Hematopoietic multipotent progenitor cell treated with erythropoietin and hydrocortisone succinate and interleukin-3 and kit ligand, for 4 days (in vitro differentiated cells): ENCODE results near the gene UBE2V1.
"Not testable (repeated sequence)": the region's sequence is repeated elsewhere in the genome, so short reads cannot be mapped to it uniquely, and the experiment has no call there.

ENCODE experiments used
- DNase-seq: peaks from one replicate; pipeline ENCODE4 v3.0.0-alpha.2; 2015

The UBE2V1 gene

DNA sequence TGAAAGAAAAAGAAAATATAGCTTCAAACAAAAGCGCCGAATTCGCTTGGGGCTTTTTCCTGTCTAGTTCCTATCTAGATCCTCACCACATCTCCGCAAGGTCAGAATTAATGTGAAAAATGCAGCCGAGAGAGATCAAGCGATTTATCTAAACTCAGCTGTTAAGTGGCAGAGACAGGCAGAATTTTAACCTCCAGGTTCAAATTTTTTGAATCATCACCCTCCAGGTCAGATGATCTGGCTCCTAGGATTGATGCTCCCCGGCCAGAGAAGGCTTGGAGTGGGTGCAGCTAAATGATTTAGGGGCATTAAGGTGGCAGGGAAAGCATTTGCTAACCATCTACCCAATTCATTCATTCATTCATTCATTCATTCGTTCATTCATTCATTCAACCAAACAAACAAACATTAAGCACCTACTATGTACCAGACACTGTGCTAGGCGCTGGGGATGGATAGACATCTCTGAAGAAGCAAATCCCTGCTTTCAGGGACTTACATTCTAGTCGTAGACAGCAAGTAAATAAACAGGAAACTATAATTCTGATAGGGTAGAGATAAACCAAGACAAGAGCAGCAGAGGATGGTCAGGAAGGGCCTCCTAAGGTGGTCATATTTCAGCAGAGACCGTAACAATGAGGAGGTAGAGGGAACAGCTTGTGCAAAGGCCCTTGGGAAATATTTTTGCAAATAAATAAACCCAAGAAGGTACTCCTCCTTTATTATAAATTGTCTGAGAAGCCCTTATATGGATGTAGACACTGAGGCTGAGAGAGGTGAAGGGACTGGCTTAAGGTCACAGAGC is 672 bp upstream of the UBE2V1 start:
- peak; percentile 14 for DNase-seq

- no peak for DNase-seq
Measured at GRCh38 chr20:50111829-50112495, 988 bp downstream of the UBE2V1 start.

DNA sequence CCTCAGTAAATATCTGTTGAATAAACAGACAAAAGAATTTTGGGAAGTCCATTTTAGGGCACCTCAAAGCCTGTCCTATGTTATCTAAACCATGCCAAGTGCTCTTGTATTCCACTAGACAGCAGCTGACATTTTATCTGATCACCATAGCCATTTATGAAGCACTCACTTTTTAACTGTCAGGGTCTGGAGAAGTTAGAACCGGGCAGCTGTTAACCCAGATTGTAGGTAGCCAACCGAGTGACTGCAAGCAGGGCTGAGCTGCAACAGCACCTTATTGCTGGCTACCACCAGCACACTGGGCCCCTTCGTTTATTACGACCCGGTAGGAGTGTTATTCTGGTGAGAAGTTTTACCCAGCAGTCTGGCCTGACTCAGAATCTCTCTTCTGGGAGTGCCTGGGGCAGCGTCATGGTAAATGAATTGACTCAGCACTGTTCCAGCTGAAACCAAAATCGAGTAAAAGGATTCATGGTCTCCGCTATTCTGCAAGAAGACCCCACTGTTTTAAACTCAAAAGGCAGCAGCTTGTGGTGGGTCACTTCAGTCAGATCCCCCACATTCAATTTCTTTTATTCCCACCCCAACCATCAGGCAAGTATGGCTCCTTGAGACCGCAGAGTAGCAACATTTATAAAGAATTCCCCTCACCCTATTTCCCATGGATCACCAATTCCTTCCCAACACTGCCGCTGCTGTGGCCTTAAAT is 1.7 kb downstream of the UBE2V1 start:
- peak; percentile 87 for DNase-seq

DNA sequence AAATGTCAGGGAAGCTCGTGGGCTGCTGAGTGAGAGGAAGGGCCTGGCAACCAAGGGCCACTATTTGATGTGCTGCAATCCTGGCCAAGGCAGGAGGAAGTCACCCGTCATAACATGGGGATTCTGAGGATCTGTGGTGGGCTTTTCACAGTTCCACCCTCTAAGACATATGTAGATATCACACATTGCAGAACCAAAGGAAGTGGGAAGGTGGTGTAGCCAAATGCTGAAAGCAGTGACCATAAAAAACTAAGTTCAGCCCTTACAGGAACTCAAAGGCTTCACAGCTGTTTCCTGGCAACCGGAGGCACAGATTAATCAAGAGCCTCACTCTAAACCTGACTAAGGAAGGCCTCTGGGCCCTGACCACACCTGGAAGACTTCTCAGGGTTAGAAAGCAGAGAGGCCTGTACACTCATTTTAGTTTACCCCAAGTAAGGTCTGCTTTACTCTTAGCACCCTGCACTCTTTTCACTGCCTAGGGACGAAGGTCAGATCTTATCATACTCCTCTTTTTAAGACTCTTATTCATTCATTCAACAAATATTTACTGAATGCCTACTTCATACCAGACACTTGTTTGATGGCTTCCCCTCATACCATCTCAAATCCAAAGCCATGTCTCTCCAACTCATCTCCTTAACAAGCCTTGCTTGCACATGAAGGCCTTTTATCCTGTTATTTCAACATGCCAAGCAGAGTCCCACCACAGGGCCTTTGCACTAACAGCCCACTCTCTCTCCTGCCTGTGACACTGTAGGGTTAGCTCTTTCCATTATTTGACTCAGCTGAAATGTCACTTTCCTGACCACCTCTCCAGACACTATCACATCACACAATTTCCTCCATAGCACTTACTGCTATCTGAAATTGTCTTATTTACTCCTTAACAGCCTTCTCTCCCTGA is 2.6 kb downstream of the UBE2V1 start:
- DNase-seq, result peak; percentile 94

DNA sequence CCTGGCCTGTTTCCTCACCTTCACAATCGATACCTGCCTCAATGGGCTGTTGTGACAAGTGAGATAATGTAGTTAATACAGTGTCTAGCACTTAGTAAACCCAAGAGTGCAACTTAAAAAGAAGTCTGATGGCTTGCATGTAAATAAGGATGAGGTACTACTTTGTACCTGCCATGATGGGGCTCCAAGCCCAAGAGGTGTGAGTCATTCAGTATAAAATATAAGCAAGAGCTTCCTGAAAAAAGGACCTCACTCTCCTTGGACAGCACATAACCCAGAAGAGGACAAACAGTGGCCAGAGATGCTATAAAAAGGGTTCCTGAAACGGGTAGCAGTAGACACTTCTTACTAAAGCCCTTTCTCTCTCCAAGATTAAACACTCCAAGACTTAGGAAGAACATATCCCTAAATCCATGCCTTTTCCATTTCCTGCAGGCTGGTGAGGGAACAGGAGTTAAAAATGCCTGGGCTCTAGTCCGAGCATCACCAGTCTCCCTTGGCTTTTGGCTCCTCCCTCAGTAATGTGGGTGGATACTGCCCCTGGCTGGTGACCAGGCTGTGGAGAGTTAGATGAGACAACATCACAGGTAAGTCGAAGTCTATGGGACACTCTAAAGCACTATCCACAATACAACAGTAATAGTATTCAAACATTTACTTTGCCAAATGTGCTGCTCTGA is 4.3 kb downstream of the UBE2V1 start:
- no peak for DNase-seq

GRCh38 chr20:50107796-50108331 is 5.1 kb downstream of the UBE2V1 start:
- DNase-seq, result no peak

DNA sequence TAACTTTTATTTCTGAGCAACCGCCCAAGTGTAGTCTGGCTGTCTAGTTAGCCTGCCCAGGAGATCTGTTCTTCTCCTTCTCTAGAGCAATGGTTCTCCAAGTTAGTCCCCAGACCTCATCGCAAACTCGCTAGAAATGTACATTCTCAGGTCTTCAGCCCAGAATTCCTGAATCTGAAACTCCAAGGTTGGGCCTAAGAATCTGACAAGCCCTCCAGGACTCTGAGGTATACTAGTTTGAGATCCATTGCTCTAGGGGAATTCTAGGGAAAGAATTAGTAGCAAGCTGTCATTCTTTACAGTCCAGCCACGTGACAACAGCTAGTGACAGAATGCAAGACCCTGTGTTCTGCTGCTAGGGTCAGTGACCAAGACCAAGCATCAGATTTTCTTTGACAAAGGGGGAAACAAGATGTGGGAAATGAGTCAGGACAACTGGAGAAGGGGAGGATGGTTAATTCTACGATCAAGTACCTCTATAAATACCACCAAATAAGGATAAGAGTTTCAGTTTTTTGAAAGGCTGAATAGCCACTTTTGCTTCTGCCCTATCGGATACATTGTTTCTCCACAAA is 5.8 kb downstream of the UBE2V1 start:
- no peak for DNase-seq

GRCh38 chr20:50106669-50107068 is 6.3 kb downstream of the UBE2V1 start:
- not testable (repeated sequence) for DNase-seq

- DNase-seq, result peak; percentile 55
Measured at GRCh38 chr20:50103464-50104107, 9.4 kb downstream of the UBE2V1 start.

GRCh38 chr20:50102551-50102950 is 10.4 kb downstream of the UBE2V1 start:
- not testable (repeated sequence) for DNase-seq

DNA sequence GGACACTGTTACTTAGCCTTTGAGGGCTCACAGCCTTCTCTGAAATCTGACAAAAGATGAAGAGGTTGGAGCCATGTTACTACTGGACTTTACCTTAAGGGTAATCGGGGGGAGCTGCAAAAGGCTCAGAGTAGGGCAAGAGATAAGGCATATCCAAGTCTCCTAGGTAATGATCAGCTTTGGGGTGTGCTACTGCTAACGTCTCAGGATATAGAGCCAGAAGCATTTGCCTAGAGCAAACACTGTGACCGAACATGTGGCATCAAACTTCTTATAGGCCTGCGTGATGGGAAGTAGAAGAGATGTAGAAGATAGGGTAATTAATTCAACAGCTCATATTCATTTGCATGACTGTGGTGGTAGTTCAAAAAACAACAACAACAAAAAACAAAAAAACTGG is 11.1 kb downstream of the UBE2V1 start:
- DNase-seq, result no peak

DNA sequence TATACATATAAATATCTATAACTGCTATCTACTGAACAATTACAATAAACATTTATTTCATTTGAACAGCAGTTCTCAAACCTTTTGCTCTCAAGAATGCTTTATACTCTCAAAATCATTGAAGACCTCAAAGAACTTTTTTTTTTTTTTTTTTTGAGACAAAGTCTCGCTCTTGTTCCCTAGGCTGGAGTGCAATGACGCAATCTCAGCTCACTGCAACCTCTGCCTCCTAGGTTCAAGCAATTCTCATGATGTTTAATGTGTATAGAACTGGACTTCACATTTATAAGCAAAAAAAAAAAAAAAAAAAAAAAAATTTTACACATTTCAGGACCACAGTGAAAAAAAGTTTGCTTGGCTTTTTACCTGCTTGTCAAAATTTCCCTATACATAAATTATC is 11.7 kb downstream of the UBE2V1 start:
- no peak for DNase-seq

DNA sequence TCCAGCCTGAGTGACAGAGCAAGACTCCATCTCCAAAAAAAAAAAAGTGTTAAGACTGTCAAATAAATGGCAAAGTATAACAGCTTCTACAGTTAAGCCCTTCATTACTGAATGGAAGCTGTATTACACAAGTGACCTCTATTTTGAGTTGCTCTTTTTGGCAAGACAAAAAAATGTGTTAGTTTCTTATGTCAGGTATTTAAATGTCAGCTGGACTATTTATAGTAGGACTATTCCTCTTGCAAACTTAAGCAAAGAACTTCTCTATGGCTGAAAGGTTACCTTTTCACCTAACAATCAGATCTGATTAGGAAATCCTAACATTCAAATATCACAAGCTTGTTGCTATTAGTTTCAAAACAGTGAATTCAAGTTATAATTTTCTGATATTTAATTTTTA is 12.4 kb downstream of the UBE2V1 start:
- DNase-seq, result no peak

GRCh38 chr20:50099565-50099991 is 13.4 kb downstream of the UBE2V1 start:
- no peak for DNase-seq

DNA sequence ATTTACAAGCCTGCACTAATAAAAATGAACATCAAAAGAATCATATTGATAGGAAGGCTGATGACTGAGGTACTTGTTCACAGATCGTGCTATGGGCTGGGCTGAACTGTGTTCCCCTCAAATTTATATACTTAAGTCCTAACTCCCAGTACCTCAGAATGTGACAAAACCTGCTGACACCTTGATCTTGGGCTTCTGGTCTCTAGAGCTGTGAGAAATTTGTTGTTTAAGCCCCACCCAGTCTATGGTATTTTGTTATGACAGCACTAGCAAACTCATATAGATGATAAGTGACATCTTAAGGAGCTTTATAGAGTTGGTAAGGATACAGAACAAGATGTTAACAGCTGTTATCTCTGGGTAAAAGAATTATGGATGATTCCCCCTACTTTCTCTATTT is 13.8 kb downstream of the UBE2V1 start:
- DNase-seq, result no peak

DNA sequence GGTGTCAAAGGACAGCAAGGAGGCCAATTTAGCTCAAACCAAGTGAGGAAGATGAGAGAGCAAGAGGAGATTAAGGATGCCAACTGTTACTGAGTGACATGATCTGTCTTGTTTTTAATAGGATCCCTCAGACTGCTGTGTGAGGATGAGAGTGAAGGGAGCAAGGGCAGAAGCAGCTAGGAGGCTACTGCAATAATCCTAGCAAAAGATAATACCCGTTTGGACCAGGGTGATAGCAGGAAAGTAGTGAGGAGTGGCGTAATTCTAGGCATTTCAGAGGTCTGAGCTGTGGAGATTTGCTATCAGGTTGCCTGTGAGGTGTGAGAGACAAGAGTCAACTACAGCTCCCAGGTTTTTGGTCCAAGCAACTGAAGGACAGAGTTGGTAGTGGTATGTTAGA is 14.7 kb downstream of the UBE2V1 start:
- DNase-seq, result peak; percentile 38

GRCh38 chr20:50097843-50098242 is 15.1 kb downstream of the UBE2V1 start:
- DNase-seq, result no peak

GRCh38 chr20:50096237-50096636 is 16.7 kb downstream of the UBE2V1 start:
- no peak for DNase-seq

DNA sequence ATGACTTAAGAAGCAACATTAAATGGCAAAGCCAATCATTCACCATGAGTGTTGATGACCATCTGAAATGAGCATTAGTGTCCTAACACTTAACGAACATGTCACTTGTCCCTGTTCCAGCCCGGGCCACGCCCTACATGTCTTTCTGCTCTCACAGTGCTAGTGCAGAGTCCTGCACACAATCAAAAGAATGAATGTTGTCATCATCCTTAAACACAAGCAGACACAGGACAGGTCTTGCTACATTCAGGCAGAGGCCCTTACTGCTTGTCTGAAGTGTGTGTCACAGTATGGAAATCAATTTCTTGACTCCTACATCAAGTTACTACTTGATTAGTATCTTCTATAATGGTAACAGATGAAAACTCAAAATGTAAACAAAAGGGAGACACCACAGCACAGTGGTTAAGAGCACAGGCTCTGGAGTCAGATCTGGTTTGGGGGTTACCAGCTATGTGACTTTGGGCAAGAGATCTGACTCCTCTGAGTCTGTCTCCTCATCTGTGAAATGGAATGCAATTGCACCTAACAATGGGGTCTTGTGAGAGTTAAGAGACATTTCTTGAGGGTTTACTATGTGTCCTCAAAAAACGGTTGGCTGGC is 17.4 kb downstream of the UBE2V1 start:
- DNase-seq, result no peak

- no peak for DNase-seq
Measured at GRCh38 chr20:50094522-50094921, 18.4 kb downstream of the UBE2V1 start.
